Measurements from ENCODE around the gene TBX18.

Gene TBX18

DNA sequence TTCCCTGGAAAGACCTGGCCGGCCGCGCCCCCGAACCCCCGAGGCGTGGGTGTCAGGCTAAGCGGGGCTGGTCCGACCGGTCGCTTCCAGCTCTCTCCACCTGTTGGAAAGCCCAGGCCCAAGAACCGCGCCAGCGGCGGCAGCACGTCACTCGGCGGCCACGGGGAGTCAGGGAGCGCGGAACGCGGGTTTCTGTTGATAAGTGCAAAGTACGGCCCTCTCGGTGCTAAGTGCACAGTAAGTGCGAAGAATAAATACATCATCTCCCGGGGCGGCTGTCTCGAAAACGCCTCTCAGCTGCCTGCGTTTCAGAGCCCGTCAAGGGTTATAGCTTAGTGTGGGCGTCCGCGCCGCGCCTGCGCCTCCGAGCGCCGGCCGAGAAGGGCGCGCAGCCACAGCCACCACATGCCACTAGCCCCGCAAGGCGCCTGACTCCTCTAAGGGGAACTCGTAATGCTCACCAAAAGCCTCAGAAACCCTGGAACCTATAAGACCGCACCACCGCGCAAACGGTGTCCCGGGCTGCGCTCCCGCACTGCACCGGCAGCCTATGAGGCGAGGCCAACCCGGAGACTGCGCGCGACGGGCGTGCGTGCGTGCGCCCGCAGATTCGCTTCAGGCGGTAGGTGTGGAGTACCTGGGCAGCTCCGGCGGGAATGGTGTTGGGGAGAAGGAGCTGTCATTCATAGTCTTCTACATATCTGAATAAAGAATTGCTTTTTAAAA is 9.2 kb upstream of the TBX18 start:
- DNase-seq: peak; percentile 85

DNA sequence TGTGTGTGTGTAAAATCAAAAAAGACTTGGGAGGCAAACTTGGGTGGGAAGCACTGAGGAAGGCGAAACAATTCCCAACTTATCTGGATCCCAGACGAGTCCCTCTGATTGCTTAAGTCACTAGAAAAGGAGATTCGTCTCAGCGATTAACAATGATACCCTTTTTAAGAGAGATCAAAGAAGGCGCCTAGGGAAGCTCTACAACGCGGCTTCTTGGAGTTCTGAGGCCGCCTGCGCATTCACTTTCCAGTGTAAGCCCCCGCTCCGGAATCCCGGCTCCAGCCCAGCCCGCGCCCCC is 8.7 kb upstream of the TBX18 start:
- peak; percentile 69 for DNase-seq

DNA sequence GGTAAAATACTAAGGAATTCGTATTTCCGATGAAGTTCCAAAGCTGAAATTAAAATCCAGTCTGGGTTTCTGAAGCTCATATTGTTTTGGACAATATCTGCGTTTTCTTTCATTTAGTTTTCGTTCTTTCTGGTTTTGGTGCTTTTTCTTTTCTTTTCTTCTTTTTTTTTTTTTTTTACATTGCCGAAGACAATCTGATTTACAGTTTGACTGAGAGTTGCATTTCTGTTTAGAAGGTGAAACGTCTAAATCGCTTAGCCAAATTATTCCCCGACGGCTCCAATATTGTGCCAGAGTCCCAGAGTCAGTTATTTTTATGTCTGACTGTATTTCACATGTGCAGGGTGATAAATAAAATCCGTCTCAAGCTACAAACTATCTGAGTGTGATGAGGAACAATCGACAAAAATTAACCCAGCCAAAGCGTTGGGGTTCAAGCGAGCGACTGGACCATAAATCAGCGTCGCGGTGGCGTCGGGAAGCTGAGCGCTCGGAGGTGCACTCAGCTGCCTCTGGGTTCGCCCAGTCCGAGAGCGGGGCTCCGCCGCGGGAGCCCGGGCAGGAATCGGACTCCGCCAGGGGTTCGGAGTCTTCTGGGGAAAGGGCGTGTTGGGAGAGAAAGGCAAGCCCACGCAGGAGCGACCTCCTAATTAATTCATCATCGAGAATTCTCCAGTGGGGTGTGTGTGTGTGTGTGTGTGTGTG is 8.2 kb upstream of the TBX18 start:
- DNase-seq: no peak

DNA sequence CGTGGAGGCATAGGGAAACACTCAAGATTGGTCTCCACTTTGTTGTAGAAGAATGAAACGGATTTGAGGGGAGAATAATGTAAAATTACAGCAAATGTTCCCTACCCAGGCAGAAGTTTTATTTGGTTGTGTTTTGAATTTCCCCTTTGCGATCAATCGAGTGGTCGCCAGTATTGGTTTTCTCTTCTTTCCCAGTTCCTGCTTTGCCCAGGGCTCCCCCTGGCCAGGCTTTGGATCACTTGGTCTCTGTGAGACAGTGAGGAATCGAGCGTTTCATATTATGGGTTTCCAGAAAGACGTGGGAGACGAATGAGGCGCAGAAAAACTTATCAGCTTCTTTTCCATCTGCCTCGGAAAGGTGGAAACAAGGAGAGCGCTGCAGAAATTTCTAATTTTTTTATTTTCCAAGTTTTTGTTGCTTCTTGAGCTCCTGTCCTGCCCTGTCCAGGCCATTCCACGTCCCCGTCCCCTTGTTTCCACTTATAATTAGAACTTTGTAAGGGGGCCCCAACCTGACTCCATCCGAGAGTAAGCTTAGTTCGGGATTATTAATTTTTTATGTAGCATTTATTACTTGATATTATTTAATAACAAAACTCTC is 7.5 kb upstream of the TBX18 start:
- DNase-seq: peak; percentile 66

DNA sequence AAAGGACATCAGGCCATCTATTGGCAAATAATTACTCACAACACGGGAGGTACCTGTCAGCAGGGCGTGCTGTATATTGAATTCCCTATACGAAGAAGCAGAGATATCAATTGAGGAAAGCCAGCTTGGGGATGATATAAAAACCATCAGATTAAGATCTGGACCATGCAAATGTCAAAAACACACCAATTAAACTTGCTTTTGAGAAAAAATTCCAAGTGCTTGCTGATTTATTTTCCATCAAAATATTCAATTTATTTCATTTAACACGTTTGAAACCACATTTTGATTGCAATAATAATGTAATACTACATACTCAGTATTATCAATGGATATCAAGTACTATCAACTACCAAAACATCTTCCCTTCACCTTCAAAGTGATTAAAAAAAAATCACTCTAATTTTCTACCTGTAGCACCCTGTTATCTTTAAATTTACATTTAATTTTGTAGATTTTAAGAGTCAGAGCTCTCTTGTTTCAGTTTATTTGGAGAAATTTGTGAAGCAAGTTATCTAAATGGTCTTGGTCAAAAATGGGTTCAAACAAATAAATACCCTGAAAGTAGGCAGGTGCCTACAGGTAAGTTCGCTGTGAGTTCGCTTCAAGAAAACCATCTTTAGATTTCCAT is 6.8 kb upstream of the TBX18 start:
- DNase-seq: peak; percentile 17

DNA sequence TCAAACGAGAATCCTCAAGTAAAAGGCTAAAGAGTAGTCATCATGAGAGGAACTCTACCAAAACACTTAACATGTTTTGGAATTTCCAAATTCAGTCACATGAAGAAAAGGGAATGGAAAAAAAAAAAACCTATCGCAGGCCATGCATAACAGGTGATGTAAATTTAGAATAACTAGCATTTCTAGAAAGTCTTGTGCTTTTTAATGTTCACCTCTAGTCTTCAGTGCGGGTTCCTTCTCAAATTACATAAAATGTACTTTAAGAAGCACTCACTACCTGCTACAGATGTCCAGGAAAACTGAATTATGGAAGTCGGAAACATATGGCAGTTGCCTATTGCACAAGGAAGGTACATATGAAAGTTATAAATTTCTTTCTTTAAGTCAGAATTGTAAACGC is 6.1 kb upstream of the TBX18 start:
- peak; percentile 9 for DNase-seq

DNA sequence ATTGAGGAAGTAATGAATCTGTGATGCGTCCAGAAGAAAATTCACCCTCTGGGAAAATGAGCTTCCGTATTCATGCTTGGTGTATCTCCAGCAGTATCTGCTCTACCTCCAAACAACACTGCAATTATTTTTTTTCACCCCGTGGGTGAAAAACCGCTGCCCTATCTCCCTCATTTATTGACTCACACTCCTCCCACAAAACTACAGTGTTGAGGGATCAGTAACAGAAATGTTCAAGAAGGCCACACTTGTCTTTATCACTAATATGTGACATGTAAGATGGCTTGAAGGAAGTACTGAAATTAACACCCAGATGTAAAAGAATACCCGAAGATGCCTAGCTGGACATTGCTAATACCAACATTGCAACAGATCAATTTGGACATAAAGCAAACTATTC is 4.9 kb upstream of the TBX18 start:
- DNase-seq: peak; percentile 23

DNA sequence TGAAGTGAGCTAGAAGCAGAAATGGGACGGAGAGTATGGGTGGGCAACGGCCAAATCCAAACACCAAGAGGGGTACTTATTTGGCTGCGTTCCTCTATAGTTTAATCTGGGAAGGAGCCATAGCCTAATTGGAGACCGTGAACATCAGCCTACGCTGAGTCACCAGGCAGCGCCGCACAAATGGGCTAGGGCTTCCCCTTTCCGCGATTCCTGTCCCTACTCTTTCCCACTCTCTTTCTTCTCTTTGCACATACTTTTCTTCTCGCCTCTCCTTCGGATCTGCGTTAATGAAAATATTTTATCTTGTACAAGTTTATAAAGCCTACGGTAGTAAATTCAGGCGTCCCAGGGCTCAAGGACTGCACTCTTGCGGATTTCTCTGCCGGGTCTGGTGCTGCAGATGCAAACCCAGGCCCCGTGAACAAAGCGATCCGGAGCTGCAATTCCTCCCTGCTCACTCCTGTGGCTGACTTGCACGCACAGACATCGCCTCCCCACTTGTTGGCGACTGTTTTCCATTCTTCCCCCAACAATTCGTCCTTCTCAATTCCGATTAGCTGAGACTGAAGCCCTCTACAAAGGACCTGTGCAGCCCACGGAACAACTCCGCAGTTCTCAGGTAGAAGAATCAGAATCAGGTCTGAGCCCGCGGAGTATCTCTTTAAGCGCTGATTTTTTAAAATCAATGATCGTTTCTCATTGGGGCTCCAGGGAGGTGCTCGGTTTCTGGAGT is 4.2 kb upstream of the TBX18 start:
- peak; percentile 63 for DNase-seq

DNA sequence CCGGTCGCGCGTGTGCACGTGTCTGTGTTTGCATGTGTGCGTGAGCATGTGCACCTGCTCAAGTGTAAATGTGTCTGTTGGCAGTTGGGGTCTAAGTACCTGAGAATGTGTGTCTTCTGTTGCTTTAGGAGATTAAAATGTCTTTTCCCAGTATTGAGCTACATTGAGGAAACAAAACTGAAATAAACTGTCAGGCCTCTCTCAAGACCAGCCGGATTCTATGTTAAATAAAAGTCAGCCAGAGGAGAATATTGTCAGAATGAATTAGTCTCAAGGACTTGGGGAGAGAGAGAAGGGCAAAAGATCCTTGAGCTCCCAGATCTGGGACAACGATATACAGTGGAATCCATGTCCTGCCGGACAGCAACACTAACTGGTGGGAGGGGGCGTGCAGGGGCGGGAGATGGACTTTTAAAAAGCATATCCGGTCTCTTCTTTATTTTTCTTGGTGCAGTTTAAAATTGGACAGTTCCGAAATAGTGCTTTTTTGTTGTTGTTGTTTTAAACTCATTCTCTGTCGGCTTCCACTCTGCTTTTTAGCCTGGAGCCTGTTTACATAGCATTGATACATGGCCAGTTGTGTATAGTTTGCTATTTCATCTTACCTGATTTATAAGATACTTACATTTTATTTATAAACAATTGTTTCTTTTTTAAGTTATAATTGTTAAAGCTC is 3.3 kb upstream of the TBX18 start:
- DNase-seq: peak; percentile 57

DNA sequence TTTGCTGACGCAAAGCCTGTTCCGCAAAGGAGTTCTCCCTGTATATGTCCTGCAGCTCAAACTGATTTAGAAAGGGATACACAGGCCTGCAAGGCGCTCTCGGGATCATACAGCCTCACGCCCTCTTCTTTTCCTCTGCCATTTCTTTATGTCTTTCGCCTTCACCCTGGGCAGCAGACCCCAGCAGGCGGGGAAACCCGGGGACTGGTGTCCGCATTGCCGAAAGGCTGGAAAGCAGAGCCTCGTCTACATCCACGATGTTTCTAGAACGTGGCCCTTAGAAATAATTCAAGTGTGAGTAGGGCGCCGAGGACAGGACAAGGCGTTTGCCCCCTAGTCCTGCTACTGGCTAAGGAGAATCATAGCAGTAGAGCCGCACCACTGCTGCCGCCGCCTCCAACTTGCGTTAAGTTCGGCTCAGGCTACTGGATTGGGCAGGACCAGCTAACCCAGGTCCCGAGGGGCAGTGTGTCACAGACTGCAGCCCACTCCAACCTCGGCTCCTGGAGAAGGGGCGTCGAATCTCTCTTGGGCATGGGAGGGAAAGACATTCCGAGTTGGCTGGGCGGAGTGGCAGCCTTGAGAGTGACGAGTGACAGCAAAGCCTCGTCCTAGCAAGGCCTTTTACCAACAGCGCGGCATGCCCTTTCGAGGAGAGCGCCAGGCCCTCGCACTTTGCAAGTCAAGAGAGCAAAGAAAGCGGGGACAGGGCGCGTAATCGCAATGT is 2.6 kb upstream of the TBX18 start:
- peak; percentile 58 for DNase-seq

DNA sequence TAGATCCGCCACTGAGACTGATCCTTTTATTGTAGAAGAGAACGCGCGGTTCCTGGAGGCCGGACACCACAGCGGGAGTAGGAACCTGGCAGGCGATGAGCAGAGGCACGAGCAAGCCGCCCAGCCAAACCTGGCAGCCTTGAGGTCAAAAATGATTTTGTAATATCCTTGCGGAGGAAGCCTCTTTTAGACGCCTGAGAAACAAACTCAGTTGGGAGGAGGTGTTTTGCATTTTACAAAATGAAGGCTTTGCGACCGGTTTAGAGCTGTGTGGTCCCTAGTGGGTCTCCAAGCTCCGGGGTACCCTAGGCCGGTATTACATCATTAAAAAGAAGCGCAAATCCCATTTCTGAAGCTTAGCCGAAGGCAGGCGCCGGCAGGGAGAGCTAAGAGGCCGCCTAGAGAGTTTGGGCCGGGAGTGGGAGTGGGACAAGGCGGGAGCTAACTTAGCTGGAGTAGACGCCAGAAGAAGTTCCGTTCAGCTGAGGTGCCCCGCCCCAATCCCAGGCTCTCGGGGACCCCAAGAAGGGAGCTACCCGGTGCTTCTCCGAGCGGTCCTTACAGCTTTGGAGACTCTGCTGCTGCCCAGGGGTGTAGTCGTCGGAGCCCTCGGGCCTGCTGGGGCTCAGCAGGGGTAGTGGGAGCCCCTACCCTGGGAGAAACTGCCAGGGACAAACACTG is 1.9 kb upstream of the TBX18 start:
- peak; percentile 33 for DNase-seq

DNA sequence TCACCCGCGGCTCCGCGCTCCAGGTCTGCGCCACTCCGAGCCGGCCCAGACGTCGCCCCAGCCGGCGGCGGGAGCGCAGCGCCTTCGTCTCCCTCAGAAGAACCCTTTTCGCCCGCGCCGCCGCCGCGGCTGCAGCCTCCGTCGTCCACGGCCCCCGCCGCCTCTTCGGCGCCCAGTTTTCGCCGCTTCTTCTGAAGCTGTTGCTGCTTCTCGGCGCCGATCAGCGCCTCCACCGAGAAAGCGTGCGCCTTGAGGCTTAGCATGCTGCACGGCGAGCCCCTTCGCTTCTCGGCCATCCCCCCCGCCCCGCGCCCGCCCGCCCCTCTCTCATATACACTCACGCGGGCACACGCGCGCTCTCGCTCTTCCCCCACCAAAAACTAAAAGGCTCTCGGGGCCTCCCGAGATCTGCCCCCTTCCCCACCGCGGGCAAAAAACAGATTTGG is 489 bp downstream of the TBX18 start:
- no peak for DNase-seq

DNA sequence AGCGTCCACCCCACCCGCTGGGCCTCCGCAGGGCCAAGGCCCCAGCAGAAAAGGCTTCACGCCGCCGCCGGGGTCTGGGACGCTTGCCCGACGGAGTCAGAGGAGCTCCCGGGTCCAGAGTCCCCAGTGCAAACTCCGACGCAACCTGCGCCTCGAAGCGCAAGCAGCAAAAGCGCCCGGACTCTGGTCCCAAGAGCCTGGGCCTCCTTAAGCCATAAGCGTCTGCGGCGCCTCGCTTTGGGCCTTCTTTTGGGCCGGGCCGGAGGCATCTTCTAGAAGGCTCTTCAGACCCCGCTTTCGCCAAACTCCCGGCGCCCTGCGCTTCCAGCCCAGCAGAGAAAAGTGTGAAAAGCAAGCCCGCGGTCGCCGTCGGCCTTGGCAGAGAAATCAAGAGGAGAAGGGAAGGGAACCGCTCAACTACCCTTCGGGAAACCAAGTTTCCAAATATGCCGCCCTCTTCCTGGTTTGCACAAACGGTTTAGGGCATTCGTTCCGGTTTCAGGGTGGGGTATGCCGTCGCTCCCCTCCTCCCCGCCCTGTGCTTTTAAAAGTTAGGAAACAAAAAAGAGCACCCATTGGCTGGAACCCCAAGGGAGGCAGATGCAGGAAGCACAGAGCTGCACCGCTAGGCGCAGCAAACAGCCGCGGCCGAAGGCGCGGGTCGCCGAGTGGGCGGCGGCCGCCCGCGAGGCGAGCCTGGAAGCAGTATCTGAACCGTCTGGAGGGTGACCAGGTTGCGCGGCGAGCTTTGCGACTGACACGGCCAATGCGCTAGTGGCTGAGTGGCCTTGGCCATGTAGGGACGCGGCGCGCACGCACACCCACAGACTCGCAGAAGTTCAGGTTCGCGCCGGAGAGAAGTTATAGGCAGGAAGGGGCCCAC is 1.2 kb downstream of the TBX18 start:
- DNase-seq: peak; percentile 80

DNA sequence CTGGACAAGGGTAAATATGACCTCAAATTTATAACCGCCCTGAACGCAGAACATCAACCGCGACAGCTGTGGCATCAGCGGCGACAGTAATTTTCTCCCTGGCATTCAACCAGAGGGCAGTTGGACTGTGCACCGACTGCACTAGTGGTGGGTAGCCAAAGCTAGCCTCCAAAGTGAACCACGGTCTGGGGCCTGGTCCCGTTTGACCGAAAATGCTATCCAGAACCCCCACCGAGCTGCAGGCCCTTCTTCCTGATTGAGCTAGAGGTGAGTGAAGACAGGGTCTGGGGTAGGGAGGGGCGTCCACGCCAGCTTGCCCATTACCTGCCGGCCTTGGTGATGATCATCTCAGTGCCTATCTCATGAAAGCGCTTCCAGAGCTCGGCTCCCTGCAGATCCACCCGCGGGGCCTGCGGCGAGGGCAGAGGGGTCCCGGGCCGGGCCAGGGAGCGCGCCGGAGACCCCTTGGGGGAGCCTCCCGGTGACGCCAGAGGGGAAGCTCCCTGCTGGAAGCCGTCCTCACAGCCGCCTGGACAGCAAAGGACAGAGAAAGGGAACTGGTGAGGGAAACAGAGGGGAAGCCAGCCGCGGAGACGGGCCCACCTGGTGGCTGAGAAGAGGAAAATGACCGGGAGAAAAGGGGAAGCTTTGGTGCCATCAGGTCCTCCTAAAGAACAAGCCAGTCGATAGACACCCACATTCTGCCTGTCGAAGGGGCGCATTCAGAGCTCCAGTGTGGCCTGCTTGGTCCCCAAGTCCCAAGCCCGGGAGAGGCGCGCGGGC is 2.0 kb downstream of the TBX18 start:
- DNase-seq: peak; percentile 73

DNA sequence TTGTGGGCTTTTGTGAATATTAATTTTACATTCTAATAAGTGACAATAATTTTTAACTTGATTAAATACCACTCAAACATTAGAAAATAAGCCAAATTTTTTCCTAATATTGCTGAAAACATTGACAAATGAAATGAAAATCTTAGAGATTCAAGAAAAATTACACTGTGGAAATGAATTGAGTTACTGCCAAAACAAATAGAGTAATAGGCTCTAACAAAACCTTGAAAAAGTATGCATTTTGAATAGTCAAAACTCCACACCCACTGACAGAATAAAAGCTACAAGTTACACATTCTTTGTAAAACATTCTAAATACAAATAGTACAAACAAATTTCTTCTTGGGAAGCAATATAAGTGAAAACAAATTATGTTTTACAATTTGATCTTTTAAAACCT is 5.9 kb downstream of the TBX18 start:
- DNase-seq: no peak

DNA sequence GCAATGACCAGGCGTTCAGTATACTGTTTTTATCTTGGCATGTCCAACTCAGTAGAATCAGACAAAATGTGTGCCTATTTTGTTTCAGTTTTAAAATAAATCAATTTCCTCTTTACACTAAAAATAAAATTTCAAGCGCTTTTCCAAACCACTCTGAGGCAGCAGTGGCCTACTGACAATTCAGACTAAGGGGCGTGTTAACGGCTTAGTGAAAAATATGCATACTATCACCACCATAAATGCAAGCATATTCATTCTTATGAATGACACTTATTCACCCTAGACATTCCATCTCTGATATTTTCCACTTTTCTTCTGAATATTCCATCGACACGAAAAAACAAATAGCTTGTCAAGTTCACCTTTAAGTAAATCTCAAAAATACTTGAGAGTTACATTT is 7.5 kb downstream of the TBX18 start:
- no peak for DNase-seq

DNA sequence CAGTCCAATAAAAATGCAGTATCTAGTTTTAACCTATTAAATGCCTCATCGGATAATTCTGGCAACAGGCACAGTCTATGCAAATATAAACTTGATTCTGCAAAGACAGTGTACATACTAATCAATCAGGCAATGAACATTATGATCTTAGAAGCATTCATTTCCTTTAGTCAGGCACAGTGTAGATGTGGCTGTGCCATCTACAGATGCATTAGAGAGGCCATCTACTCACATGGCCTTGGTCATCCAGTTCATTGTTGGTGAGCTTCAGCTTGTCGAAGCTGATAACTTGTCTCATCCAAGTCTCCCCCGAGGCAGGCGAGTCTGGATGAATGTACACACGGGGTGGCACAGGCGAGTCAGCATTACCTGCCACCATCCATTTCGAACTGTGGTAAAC is 7.9 kb downstream of the TBX18 start:
- DNase-seq: no peak

DNA sequence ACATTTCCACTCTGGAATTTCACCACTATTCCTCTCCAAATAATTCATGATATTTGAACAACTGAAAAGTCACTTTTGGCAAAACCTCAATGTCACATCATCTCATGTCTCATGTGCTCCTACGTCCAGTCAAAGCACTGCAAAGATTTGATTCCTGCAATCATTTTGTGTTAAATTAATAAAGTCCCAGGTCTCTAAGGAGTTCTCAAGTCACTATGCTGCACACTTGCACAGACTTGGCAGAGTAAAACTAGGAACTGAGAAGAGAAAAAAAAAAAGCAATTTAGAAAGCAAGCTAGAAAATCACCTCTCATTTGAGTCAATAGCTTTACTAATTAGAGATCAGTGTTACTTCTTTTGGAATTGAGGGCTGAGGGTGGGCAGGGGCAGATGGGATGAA is 11.2 kb downstream of the TBX18 start:
- DNase-seq: no peak
